Hepatocyte (in vitro differentiated cells): ENCODE results near the gene RFT1. TPM values are rescaled to one million over a fixed set of nuclear protein-coding genes. Genes with fewer than 3 reads are reported as not detected.
A peak's percentile ranks its signal among the peaks of the same experiment; 100 is the strongest.

Source experiments
- DNase-seq: peaks from one replicate; pipeline ENCODE4 v3.0.0-alpha.2; 2016; ENCODE audit warnings: low spot score
- H2AFZ ChIP-seq: fragments of 200-600 bp; sonication (generic); 2 replicates; pipeline ENCODE4 v1.6.0; 2016; ENCODE audit warnings: antibody characterized with exemption, mild to moderate bottlenecking
- H3K27ac ChIP-seq: fragments of 200-600 bp; sonication (generic); 2 replicates; pipeline ENCODE4 v1.5.1; 2016; ENCODE audit warnings: mild to moderate bottlenecking
- H3K27me3 ChIP-seq: fragments of 200-600 bp; sonication (generic); 2 replicates; pipeline ENCODE4 v1.6.1; 2016
- H3K36me3 ChIP-seq: fragments of 200-600 bp; sonication (generic); replicated peaks from 2 replicates; pipeline ENCODE4 v1.5.1; 2016; ENCODE audit warnings: low read depth; ENCODE audit not compliant: insufficient read depth
- H3K4me1 ChIP-seq: fragments of 200-600 bp; sonication (generic); 2 replicates; pipeline ENCODE4 v1.5.1; 2016; ENCODE audit warnings: mild to moderate bottlenecking, moderate library complexity; ENCODE audit not compliant: insufficient read depth
- H3K4me2 ChIP-seq: fragments of 200-600 bp; sonication (generic); 2 replicates; pipeline ENCODE4 v1.6.0; 2016
- H3K4me3 ChIP-seq: fragments of 200-600 bp; sonication (generic); 2 replicates; pipeline ENCODE4 v1.5.1; 2016; ENCODE audit warnings: mild to moderate bottlenecking
- H3K79me2 ChIP-seq: fragments of 200-600 bp; sonication (generic); 2 replicates; pipeline ENCODE4 v1.6.0; 2017; ENCODE audit warnings: mild to moderate bottlenecking
- H3K9me2 ChIP-seq: fragments of 200-600 bp; sonication (generic); replicated peaks from 2 replicates; pipeline ENCODE4 v1.6.0; 2017; ENCODE audit warnings: mild to moderate bottlenecking; ENCODE audit not compliant: insufficient read depth
- H3K9me3 ChIP-seq: fragments of 200-600 bp; sonication (generic); 2 replicates; pipeline ENCODE4 v1.5.1; 2016; ENCODE audit warnings: low read depth, mild to moderate bottlenecking
- H4K20me1 ChIP-seq: fragments of 200-600 bp; sonication (generic); 2 replicates; pipeline ENCODE4 v1.6.0; 2016; ENCODE audit warnings: mild to moderate bottlenecking; ENCODE audit not compliant: insufficient read depth, poor library complexity, severe bottlenecking
- EZH2 ChIP-seq: fragments of 200-600 bp; sonication (generic); IDR thresholded peaks from 2 replicates; pipeline ENCODE4 v1.6.1; 2016; ENCODE audit warnings: antibody characterized with exemption, mild to moderate bottlenecking, borderline replicate concordance
- EZH2phosphoT487 ChIP-seq: fragments of 200-600 bp; sonication (generic); IDR thresholded peaks from one replicate; pipeline ENCODE4 v1.6.1; 2018; ENCODE audit warnings: antibody characterized with exemption, mild to moderate bottlenecking, low read depth, moderate library complexity; ENCODE audit not compliant: unreplicated experiment, severe bottlenecking
- WGBS: methylation state at CpG from one replicate; pipeline ENCODE4 v1.1.6; 2016; ENCODE audit warnings: low lambda C conversion rate; ENCODE audit errors: missing lambda C conversion rate; 5-methylcytosine and 5-hydroxymethylcytosine counted together
- polyA plus RNA-seq: library from polyadenylated mRNA; unstranded; fragments of >200 nt; fragmentation: Nextera tagmentation; extraction: Ambion mirVana; gene quantifications from 2 replicates; pipeline ENCODE4 v1.2.1, GENCODE V29; 2016
- total RNA-seq: library from RNA; depleted of rRNA; stranded (reverse); fragments of >200 nt; gene quantifications from 2 replicates; pipeline ENCODE4 v1.2.3, GENCODE V29; 2014
- TF ChIP-seq, protein P1 (sequence below): fragments of 200-600 bp; sonication (generic); IDR thresholded peaks from 2 replicates; pipeline ENCODE4 v1.5.1; 2016; ENCODE audit warnings: antibody characterized with exemption, mild to moderate bottlenecking; ENCODE audit not compliant: poor library complexity

Gene RFT1
- total and polyA plus RNA-seq, 2 experiments from 2014 or later, result 15.9 to 32.0 TPM

DNA sequence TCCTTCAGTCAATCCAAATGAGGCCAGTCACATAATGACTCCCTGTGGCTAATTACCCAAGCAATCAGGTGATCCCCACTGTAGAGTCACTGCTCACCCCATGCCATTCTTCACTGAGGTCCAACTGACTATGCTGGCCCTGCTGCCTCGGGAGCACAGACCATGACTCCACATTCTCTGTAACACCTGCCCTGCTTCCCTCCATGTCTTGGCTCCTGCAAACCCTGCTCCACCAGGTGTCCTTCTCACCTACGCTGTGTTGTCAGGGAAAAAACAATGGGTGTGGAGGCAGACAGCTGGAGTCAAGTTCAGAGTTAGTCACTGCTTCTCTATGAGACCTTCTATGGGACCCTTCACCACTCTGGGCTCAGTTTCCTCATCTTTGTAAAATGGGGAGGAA, 78.3 kb downstream of the RFT1 start:
- H3K36me3 ChIP-seq, result no peaks in the 10 kb centered on the region
- no peaks in the 10 kb centered on the region for H3K27me3 ChIP-seq
- no peak overlapping the region for H3K4me2 ChIP-seq
- TF ChIP-seq EZH2, result no peak
- TF ChIP-seq, protein P1, sequence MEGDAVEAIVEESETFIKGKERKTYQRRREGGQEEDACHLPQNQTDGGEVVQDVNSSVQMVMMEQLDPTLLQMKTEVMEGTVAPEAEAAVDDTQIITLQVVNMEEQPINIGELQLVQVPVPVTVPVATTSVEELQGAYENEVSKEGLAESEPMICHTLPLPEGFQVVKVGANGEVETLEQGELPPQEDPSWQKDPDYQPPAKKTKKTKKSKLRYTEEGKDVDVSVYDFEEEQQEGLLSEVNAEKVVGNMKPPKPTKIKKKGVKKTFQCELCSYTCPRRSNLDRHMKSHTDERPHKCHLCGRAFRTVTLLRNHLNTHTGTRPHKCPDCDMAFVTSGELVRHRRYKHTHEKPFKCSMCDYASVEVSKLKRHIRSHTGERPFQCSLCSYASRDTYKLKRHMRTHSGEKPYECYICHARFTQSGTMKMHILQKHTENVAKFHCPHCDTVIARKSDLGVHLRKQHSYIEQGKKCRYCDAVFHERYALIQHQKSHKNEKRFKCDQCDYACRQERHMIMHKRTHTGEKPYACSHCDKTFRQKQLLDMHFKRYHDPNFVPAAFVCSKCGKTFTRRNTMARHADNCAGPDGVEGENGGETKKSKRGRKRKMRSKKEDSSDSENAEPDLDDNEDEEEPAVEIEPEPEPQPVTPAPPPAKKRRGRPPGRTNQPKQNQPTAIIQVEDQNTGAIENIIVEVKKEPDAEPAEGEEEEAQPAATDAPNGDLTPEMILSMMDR, result no peak
- no peak for TF ChIP-seq EZH2phosphoT487
- WGBS, result 73% methylated on average over 2 of the region's 2 CpGs
- no peak for DNase-seq
- H3K79me2 ChIP-seq, result no peaks in the 10 kb centered on the region
- no peaks in the 10 kb centered on the region for H3K9me2 ChIP-seq
- H3K9me3 ChIP-seq, result no peaks in the 10 kb centered on the region
- H3K4me3 ChIP-seq, result no peak overlapping the region
- H2AFZ ChIP-seq, result no peak overlapping the region
- H3K4me1 ChIP-seq, result no peaks in the 10 kb centered on the region
- H4K20me1 ChIP-seq, result no peaks in the 10 kb centered on the region
- no peak overlapping the region for H3K27ac ChIP-seq

DNA sequence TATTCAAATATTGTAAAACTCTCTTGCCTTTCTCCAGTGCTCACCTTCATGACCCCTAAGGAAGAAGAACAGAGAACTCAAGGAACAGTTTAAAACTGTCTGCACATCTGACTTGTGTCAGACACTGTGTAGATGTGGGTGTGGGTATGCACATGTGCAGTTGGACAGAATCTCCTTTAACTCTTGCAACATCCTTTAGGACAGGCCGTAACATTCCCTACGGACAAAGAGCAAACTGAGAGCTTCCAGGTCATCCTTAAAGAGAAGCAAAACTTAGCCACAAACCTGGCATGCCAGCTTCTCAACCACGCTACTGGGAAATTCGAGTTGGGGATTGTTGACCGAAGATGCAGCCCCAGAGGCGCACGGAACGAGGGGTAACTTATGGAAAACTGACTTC, 80.2 kb downstream of the RFT1 start:
- H3K27me3 ChIP-seq, result no peaks in the 10 kb centered on the region
- WGBS, result 83% methylated on average over 8 of the region's 8 CpGs
- no peak overlapping the region for H2AFZ ChIP-seq

DNA sequence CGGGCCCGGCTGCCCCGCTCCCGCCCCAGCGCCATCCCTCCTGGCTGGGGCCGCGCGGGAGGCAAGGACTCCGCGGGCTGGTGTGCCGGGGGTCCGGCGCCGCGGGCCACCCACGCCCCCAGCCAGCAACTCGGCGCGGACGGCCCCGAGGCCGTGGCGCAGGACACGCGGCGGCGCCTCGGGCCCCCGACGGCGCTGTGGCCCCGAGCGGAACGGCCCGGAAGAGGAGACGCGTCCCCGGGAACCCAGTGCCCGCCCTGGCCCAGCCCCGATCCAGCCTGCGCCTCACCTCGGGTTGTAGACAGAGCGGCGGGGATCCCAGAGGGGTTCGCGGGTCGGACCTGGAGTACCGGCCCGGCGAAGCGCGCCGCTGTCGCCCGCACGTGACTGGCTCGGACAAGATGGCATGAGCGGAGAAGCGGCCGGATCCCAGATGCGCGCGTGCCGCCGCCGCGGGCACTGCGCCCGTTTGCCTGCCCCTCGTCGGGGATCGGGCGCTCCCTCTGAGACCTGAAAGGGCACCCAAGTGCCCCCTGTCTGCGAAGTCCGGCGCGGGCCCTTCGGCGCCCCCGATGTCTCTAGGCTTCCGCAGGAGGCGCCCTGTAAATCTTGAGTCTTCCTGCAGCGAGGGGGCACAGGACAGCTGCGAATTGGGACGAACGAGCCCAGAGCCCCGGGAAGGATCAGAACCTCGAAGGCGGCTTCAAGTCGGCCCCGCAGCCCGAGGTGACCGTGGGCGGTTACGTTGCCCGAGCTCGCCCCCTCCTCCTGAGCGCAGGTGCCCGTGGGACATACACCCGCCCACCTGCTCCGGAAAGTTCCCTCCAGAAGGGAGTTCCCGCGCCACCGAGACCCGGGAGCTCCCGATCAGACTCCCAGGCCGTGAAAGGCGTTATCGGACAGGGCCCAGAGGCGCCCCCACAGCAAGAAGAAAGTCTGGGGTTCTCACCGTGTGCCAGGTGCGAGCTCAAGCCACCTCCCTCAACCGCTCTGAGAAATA, 83.8 kb downstream of the RFT1 start:
- peaks cover 28% of the 10 kb centered on the region for H3K79me2 ChIP-seq
- no peaks in the 10 kb centered on the region for H3K27me3 ChIP-seq
- 2% methylated on average over 84 of the region's 113 CpGs for WGBS
- peaks cover 14% of the 10 kb centered on the region for H3K4me1 ChIP-seq
- DNase-seq, result peak; percentile 72
- H3K27ac ChIP-seq, result peak overlapping the region; percentile 91
- peak overlapping the region; percentile 100 for H2AFZ ChIP-seq
- no peaks in the 10 kb centered on the region for H4K20me1 ChIP-seq
- H3K9me2 ChIP-seq, result no peaks in the 10 kb centered on the region
- no peaks in the 10 kb centered on the region for H3K9me3 ChIP-seq
- no peak for TF ChIP-seq EZH2
- TF ChIP-seq, protein P1, result peak; percentile 51
- H3K4me2 ChIP-seq, result peak overlapping the region; percentile 92
- H3K36me3 ChIP-seq, result no peaks in the 10 kb centered on the region
- peak overlapping the region; percentile 100 for H3K4me3 ChIP-seq

More for the DNA sequence above, 80.2 kb downstream of the RFT1 start:
- H3K4me3 ChIP-seq, result no peak overlapping the region
- H3K27ac ChIP-seq, result no peak overlapping the region
- H3K4me1 ChIP-seq, result no peaks in the 10 kb centered on the region
- no peaks in the 10 kb centered on the region for H3K36me3 ChIP-seq
- no peaks in the 10 kb centered on the region for H3K9me3 ChIP-seq
- H3K79me2 ChIP-seq, result no peaks in the 10 kb centered on the region
- no peak for DNase-seq
- H3K9me2 ChIP-seq, result no peaks in the 10 kb centered on the region
- H4K20me1 ChIP-seq, result no peaks in the 10 kb centered on the region
- H3K4me2 ChIP-seq, result no peak overlapping the region
- TF ChIP-seq EZH2phosphoT487, result no peak
- TF ChIP-seq, protein P1, result no peak
- no peak for TF ChIP-seq EZH2
